ENCODE results near the gene UBE2H. TPM values are rescaled to one million over a fixed set of nuclear protein-coding genes. Genes with fewer than 3 reads are reported as not detected.

UBE2H gene
- total RNA-seq, 2 experiments from 2014 or later = 52.1 to 52.5 TPM

DNA sequence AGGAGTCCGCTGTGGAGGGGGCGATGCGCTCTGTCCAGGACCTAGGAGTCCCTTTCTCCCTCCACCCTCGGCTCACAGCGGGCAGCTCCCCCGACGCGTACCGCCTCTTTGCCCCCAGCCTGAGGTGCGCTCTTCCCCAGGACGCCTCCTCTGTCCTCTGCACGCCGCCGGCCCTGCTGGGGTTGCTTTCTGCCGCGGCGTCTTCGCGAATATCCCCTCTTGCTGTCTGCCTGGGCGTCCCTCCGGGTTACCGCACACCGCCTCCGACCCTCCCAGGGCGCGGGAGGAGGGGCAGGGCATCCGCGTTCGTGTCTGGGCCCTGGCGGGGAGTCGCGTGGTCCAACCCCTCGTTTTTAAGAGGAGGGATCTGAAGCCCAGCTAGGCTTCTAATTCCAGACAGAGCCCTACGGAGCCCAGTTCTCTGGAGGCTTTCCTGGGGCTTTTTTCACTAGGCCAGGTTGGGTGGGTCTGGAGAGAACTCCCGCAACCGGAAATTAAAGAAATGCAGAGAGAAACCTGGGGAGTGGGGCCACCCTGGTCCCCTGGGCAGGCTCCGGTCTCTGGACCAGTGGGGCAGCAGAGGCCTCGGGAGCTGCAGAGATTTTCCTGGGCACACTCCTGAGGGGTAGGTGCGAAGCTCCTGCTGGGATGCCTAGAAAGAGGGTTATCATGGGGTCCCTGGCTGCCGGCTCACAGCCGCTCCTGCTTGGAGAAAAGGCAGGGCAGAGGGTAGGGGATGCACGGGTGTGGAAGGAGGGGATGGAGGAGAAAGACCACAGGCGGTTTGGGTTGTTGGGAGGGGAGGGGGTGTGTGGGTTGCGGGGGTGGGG is 166.9 kb downstream of the UBE2H start:
- TF ChIP-seq CTCF (IDR thresholded peaks at IDR 0.05) = no peak
- peak in 3 of 14 experiments; percentile 15 to 37 (median 27) for DNase-seq
- Histone ChIP-seq H3K4me3 (ENCODE audit: low read length) (peak overlapping the region; percentile 0), H3K27me3 (ENCODE audit: control insufficient read depth in 1 of 2, insufficient read depth in 2 of 2, low read length in 2 of 2) (peaks cover 63 to 78% of the 10 kb centered on the region in 2 experiments), H3K4me1 (ENCODE audit: insufficient read depth, low read length) (peaks cover 52% of the 10 kb centered on the region), H3K27ac (ENCODE audit: low read depth in 1 of 2, low read length in 2 of 2) (no peak overlapping the region), H3K9me3 (ENCODE audit: control insufficient read depth in 1 of 2, insufficient read depth in 1 of 2, low read length in 2 of 2) (peaks cover 0 to 40% of the 10 kb centered on the region in 2 experiments), H3K36me3 (ENCODE audit: insufficient read depth, low read length) (no peaks in the 10 kb centered on the region)
- Mint-ChIP-seq H3K27me3 (peaks cover 80% of the 10 kb centered on the region), H3K27ac (no peak overlapping the region), H3K4me3 (peak overlapping the region; percentile 62), H3K36me3 (ENCODE audit: low read depth) (no peaks in the 10 kb centered on the region), H3K4me1 (ENCODE audit: low read depth) (peaks cover 51% of the 10 kb centered on the region), H3K9me3 (no peaks in the 10 kb centered on the region)
- intact Hi-C loops (cut with DNase I, micrococcal nuclease) = no loop called here
- ATAC-seq (ENCODE audit: poor library complexity) = peak; percentile 28
- CTCF ChIA-PET = interaction anchor here (0.6 kb wide), 1 partner anchor 225 kb away, joined by 3 read pairs; no protein-coding TSS in a partner anchor
- POLR2A ChIA-PET = no interaction called here

DNA sequence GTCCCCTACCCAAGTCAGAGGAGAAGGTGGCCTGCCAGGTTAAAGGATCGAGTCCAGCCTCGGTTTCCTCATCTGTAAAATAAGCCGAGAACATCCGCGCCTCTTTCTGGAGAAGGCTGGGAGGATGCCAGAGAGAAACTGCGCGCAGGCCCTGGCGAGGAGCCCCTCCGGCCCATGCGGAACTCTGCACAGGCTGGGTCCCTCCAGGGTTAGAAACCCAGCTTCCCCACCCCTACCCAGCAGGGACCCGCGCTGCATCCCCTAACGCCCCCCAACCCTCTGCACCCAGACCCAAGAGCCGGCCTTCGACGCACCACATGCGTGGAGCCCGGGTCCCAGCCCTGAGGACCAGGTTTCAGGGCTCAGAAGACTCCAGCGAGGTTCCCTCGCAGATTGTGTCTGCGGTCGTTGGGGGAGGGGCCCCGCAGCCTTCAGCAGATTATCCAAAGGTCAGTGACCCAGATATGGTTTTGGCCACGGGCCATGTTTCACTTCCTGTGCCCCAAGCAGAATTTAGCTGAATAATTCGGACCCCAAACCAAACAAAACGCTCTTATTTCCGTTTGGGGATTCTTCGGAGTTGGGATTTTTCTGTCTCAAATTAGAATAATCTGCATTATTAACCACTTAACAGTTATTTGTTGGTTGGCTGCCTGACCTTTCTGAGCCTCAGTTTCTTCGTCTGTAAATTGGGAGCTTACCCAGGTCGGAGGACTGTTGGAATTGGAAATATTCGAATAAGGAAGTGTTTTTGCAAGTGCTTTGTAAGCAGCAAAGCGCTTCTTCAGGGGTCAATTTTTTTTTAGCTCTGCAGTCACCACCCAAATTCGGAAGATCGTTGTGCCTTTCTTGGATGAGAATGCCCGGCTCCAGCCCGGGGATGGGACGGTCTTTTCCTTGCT is 167.7 kb downstream of the UBE2H start:
- H3K4me1 ChIP-seq (ENCODE audit: insufficient read depth, low read length) = peaks cover 58% of the 10 kb centered on the region
- no peaks in the 10 kb centered on the region for H3K36me3 ChIP-seq (ENCODE audit: insufficient read depth, low read length)
- DNase-seq (peak in 2 of 14 experiments; percentile 8 to 29), ATAC-seq (ENCODE audit: poor library complexity) (no peak)
- H3K4me3 ChIP-seq (ENCODE audit: low read length) = peak overlapping the region; percentile 0
- intact Hi-C loops (cut with DNase I, micrococcal nuclease) = no loop called here
- H3K4me1 Mint-ChIP-seq (ENCODE audit: low read depth) = peaks cover 52% of the 10 kb centered on the region
- no peak for TF ChIP-seq CTCF (IDR thresholded peaks at IDR 0.05)
- ChIA-PET POLR2A (no interaction called here), CTCF (interaction anchor here (0.6 kb wide), 1 partner anchor 226 kb away, joined by 3 read pairs; no protein-coding TSS in a partner anchor)
- peaks cover 0 to 46% of the 10 kb centered on the region in 2 experiments for H3K9me3 ChIP-seq (ENCODE audit: control insufficient read depth in 1 of 2, insufficient read depth in 1 of 2, low read length in 2 of 2)
- no peaks in the 10 kb centered on the region for H3K9me3 Mint-ChIP-seq
- peaks cover 69 to 84% of the 10 kb centered on the region in 2 experiments for H3K27me3 ChIP-seq (ENCODE audit: control insufficient read depth in 1 of 2, insufficient read depth in 2 of 2, low read length in 2 of 2)
- peaks cover 78% of the 10 kb centered on the region for H3K27me3 Mint-ChIP-seq
- no peak overlapping the region for H3K27ac ChIP-seq (ENCODE audit: low read depth in 1 of 2, low read length in 2 of 2)
- H3K27ac Mint-ChIP-seq = no peak overlapping the region
- H3K36me3 Mint-ChIP-seq (ENCODE audit: low read depth) = no peaks in the 10 kb centered on the region
- peak overlapping the region; percentile 62 for H3K4me3 Mint-ChIP-seq

DNA sequence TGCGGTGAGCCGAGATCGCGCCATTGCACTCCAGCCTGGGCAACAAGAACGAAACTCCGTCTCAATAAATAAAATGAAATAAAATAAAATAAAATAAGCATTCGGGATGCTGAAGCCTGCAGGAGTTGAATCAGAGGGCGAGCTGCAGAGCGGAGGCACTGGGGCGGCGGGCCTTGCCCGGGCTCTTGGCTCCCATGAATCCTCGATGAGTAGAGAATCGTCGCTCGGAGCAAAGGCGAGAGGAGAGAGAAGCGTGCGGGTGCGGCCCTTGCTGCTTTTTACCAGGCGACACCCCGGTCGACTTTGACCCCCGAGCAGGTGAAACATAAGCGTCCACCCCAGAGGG is 168.3 kb downstream of the UBE2H start:
- H3K9me3 Mint-ChIP-seq = no peaks in the 10 kb centered on the region
- no peaks in the 10 kb centered on the region for H3K36me3 ChIP-seq (ENCODE audit: insufficient read depth, low read length)
- no peak overlapping the region for H3K27ac ChIP-seq (ENCODE audit: low read depth in 1 of 2, low read length in 2 of 2)
- H3K27me3 Mint-ChIP-seq = peaks cover 74% of the 10 kb centered on the region
- intact Hi-C loops (cut with DNase I, micrococcal nuclease) = no loop called here
- ATAC-seq (ENCODE audit: poor library complexity) (no peak), DNase-seq (no peak)
- no peak overlapping the region for H3K4me3 ChIP-seq (ENCODE audit: low read length)
- TF ChIP-seq CTCF (IDR thresholded peaks at IDR 0.05) = no peak
- POLR2A ChIA-PET = no interaction called here
- peaks cover 0 to 46% of the 10 kb centered on the region in 2 experiments for H3K9me3 ChIP-seq (ENCODE audit: control insufficient read depth in 1 of 2, insufficient read depth in 1 of 2, low read length in 2 of 2)
- peaks cover 60% of the 10 kb centered on the region for H3K4me1 ChIP-seq (ENCODE audit: insufficient read depth, low read length)
- peaks cover 52% of the 10 kb centered on the region for H3K4me1 Mint-ChIP-seq (ENCODE audit: low read depth)
- H3K4me3 Mint-ChIP-seq = no peak overlapping the region
- no peak overlapping the region for H3K27ac Mint-ChIP-seq
- H3K27me3 ChIP-seq (ENCODE audit: control insufficient read depth in 1 of 2, insufficient read depth in 2 of 2, low read length in 2 of 2) = peaks cover 69 to 84% of the 10 kb centered on the region in 2 experiments
- H3K36me3 Mint-ChIP-seq (ENCODE audit: low read depth) = no peaks in the 10 kb centered on the region
- CTCF ChIA-PET = no interaction called here

All from CD4-positive, alpha-beta T cell (primary cell).